PFSK-1 (cell line): Measurements from ENCODE around the gene EXOC6.

ENCODE experiments used
- POLR2AphosphoS5 ChIP-seq: IDR thresholded peaks from 2 replicates; pipeline ENCODE4 v1.6.1; 2012; ENCODE audit warnings: low read depth, mild to moderate bottlenecking, control low read depth, low read length, moderate library complexity
- TAF1 ChIP-seq: IDR thresholded peaks from 2 replicates; pipeline ENCODE4 v1.6.1; 2012; ENCODE audit warnings: low read length, control low read depth, borderline replicate concordance; ENCODE audit not compliant: insufficient read depth
- TF ChIP-seq, protein P1 (sequence below), 2 experiments: IDR thresholded peaks; 2 replicates each; pipeline versions ENCODE4 v1.6.1 to v1.8.0; 2011 to 2012; ENCODE audit warnings: low read depth in 2 of 2, low read length in 2 of 2, control low read depth in 1 of 2, inconsistent platforms in 1 of 2, mild to moderate bottlenecking in 1 of 2, moderate library complexity in 1 of 2; ENCODE audit not compliant: insufficient read depth in 1 of 2

DNA sequence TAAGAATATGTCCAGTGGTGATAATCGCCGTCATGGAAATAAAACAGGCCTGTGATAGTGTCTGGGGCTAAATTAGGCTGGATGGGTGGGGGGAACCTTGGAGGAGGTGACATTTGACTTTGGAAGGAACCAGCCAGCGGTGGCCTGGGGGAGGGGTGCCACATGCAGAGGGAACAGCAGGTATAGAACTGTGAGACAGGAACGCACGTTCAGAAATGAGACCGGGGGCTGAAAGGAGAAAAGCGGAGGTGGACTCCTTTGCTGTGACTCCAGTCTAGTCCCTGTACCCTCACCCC, 222.8 kb downstream of the EXOC6 start:
- TF ChIP-seq, protein P1, sequence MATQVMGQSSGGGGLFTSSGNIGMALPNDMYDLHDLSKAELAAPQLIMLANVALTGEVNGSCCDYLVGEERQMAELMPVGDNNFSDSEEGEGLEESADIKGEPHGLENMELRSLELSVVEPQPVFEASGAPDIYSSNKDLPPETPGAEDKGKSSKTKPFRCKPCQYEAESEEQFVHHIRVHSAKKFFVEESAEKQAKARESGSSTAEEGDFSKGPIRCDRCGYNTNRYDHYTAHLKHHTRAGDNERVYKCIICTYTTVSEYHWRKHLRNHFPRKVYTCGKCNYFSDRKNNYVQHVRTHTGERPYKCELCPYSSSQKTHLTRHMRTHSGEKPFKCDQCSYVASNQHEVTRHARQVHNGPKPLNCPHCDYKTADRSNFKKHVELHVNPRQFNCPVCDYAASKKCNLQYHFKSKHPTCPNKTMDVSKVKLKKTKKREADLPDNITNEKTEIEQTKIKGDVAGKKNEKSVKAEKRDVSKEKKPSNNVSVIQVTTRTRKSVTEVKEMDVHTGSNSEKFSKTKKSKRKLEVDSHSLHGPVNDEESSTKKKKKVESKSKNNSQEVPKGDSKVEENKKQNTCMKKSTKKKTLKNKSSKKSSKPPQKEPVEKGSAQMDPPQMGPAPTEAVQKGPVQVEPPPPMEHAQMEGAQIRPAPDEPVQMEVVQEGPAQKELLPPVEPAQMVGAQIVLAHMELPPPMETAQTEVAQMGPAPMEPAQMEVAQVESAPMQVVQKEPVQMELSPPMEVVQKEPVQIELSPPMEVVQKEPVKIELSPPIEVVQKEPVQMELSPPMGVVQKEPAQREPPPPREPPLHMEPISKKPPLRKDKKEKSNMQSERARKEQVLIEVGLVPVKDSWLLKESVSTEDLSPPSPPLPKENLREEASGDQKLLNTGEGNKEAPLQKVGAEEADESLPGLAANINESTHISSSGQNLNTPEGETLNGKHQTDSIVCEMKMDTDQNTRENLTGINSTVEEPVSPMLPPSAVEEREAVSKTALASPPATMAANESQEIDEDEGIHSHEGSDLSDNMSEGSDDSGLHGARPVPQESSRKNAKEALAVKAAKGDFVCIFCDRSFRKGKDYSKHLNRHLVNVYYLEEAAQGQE (IDR thresholded peaks at IDR 0.05; ENCODE audit: insufficient read depth in 1 of 2, low read depth in 2 of 2, low read length in 2 of 2): no peak
- TF ChIP-seq TAF1 (no peak), POLR2AphosphoS5 (no peak)
